Measurements from ENCODE around the gene PPP2R3C. TPM values are rescaled to one million over a fixed set of nuclear protein-coding genes. Genes with fewer than 3 reads are reported as not detected.

The PPP2R3C gene
- total and polyA plus RNA-seq, 2 of the 4 experiments (the other 2 are of a cell fraction), result 15.9 to 17.0 TPM

GRCh38 chr14:35161231-35161630, 39.4 kb upstream of the PPP2R3C start:
- Histone ChIP-seq H3K18ac (ENCODE audit: low read depth, low read length) (peak overlapping the region; percentile 24; the same call in 1 of the 2 replicates), H4K8ac (ENCODE audit: low read depth in 2 of 2, low read length in 2 of 2) (peak overlapping the region; percentile 16 to 55; a peak in 3 of 4 replicates), H2BK120ac (ENCODE audit: low read depth, low read length) (peak overlapping the region; percentile 45), H3K4ac (ENCODE audit: low read depth, low read length) (peak overlapping the region; percentile 59), H2AK5ac (ENCODE audit: low read depth, low read length) (0 out of 2 replicates have a peak overlapping the region, but pooled peaks have one; percentile 54), H2BK15ac (ENCODE audit: low read depth, low read length) (peak overlapping the region; percentile 77), H3K56ac (ENCODE audit: extremely low read depth, insufficient read depth, low read length) (no peak overlapping the region), H3K36me3 (ENCODE audit: control insufficient read depth, insufficient read depth, low read length) (peaks cover 3% of the 10 kb centered on the region), H3K4me2 (ENCODE audit: low read depth, low read length) (no peak overlapping the region), H3K23ac (ENCODE audit: low read depth, low read length) (peak overlapping the region; percentile 19; the same call in 1 of the 2 replicates), H3K27ac (ENCODE audit: insufficient read depth, low read length) (no peak overlapping the region), H3K4me1 (ENCODE audit: control insufficient read depth, insufficient read depth, low read length) (peaks cover 8% of the 10 kb centered on the region), H3K4me3 (ENCODE audit: insufficient read depth, low read depth, low read length) (no peak overlapping the region), H3K79me1 (ENCODE audit: low read depth in 1 of 2, low read length in 2 of 2) (peaks cover 10 to 40% of the 10 kb centered on the region in 2 experiments), H2BK5ac (ENCODE audit: low read depth, low read length, poor library complexity, severe bottlenecking) (no peak overlapping the region), H3K9me1 (ENCODE audit: insufficient read depth, low read length) (peaks cover 7% of the 10 kb centered on the region), H2BK20ac (ENCODE audit: low read depth, low read length) (peak overlapping the region; percentile 54; the same call in 1 of the 2 replicates), H4K5ac (ENCODE audit: low read depth, low read length) (no peak overlapping the region), H2AK9ac (replicated peaks; ENCODE audit: low read depth, low read length, poor library complexity) (no peak overlapping the region), H4K20me1 (ENCODE audit: insufficient read depth, low read length) (no peaks in the 10 kb centered on the region), H2AFZ (replicated peaks; ENCODE audit: low read length, poor library complexity) (no peak overlapping the region), H4K91ac (ENCODE audit: insufficient read depth, low read depth, low read length) (peak overlapping the region; percentile 46; the same call in 1 of the 2 replicates), H3K9me3 (ENCODE audit: control insufficient read depth, insufficient read depth, low read length) (no peaks in the 10 kb centered on the region), H3K14ac (replicated peaks; ENCODE audit: low read depth, low read length) (no peak overlapping the region; the same call in 1 of the 2 replicates), H3K9ac (ENCODE audit: low read depth, low read length) (no peak overlapping the region; the same call in 1 of the 2 replicates), H3K27me3 (ENCODE audit: control insufficient read depth, insufficient read depth, low read length) (no peaks in the 10 kb centered on the region)
- no TSS peak for BruUV-seq (replicated peaks)
- no CpG with 5 or more reads among the region's 5 CpGs for WGBS, 2 experiments (ENCODE audit: extremely low coverage in 2 of 2, insufficient read length in 1 of 2)
- dilution Hi-C loops (cut with HindIII; ENCODE audit: low sequenced_read_pairs, unreplicated experiment) (no loop called here), intact Hi-C loops (cut with micrococcal nuclease) (loop anchor here (5.0 kb wide), 1 partner anchor 51 kb away; no protein-coding TSS in a partner anchor), in situ Hi-C loops (cut with MboI; ENCODE audit: low sequenced_read_pairs) (no loop called here)
- POLR2A ChIA-PET (ENCODE audit: unreplicated experiment), result no interaction called here
- DNase-seq (peak; percentile 44), ATAC-seq (ENCODE audit: low read depth) (no peak)
- TF ChIP-seq CHD1 (IDR thresholded peaks at IDR 0.05; ENCODE audit: low read depth, low read length) (no peak), MAZ (IDR thresholded peaks at IDR 0.05; ENCODE audit: borderline replicate concordance, low read depth, low read length) (no peak), RFX5 (IDR thresholded peaks at IDR 0.05; ENCODE audit: low read depth, low read length) (no peak), POLR2A (IDR thresholded peaks at IDR 0.05; ENCODE audit: low read depth, low read length) (no peak), MXI1 (IDR thresholded peaks at IDR 0.05; ENCODE audit: borderline replicate concordance, low read depth, low read length) (no peak), SMC3 (IDR thresholded peaks at IDR 0.05; ENCODE audit: low read depth, low read length) (no peak), MAFK (IDR thresholded peaks at IDR 0.05; ENCODE audit: low read depth, low read length) (no peak), CTCF (conservative IDR thresholded peaks at IDR 0.05; ENCODE audit: low read depth, low read length) (no peak), CEBPB (IDR thresholded peaks at IDR 0.05; ENCODE audit: low read depth, low read length) (no peak), USF2 (IDR thresholded peaks at IDR 0.05; ENCODE audit: low read depth, low read length) (no peak), BHLHE40 (IDR thresholded peaks at IDR 0.05; ENCODE audit: low read depth, low read length) (no peak), FOS (IDR thresholded peaks at IDR 0.05; ENCODE audit: low read depth, low read length) (no peak), ELK1 (IDR thresholded peaks at IDR 0.05; ENCODE audit: borderline replicate concordance, low read depth, low read length) (no peak), RCOR1 (IDR thresholded peaks at IDR 0.05; ENCODE audit: insufficient replicate concordance, low read length) (no peak)
- CTCF ChIA-PET, result interaction anchor here (0.6 to 0.9 kb wide), 2 partner anchors 11 to 16 kb away, joined by 3 read pairs; no protein-coding TSS in a partner anchor
